ENCODE measurements around the gene SGCA.

The SGCA gene

GRCh38 chr17:50207315-50207714, 41.5 kb downstream of the SGCA start:
- Histone ChIP-seq H3K9me3 (ENCODE audit: control insufficient read depth, low read length) (no peaks in the 10 kb centered on the region), H3K27ac (ENCODE audit: low read depth, low read length, severe bottlenecking) (peak overlapping the region; percentile 100), H3K4me1 (ENCODE audit: control insufficient read depth, insufficient read depth, low read length, poor library complexity, severe bottlenecking) (peaks cover 88% of the 10 kb centered on the region), H3K4me3 (ENCODE audit: extremely low read depth, insufficient read depth, low read length, poor library complexity, severe bottlenecking) (no peak overlapping the region), H3K36me3 (ENCODE audit: control insufficient read depth, insufficient read depth, low read length) (no peaks in the 10 kb centered on the region)
- 67 to 68% methylated on average over 4 to 5 of the region's 5 CpGs for WGBS, 2 experiments (ENCODE audit: insufficient coverage in 2 of 2)

- Histone ChIP-seq H3K4me3 (ENCODE audit: extremely low read depth, insufficient read depth, low read length, poor library complexity, severe bottlenecking) (no peak overlapping the region), H3K4me1 (ENCODE audit: control insufficient read depth, insufficient read depth, low read length, poor library complexity, severe bottlenecking) (peaks cover 88% of the 10 kb centered on the region), H3K9me3 (ENCODE audit: control insufficient read depth, low read length) (no peaks in the 10 kb centered on the region), H3K27ac (ENCODE audit: low read depth, low read length, severe bottlenecking) (peak overlapping the region; percentile 100), H3K36me3 (ENCODE audit: control insufficient read depth, insufficient read depth, low read length) (no peaks in the 10 kb centered on the region)
- WGBS, 2 experiments (ENCODE audit: insufficient coverage in 2 of 2), result 83 to 90% methylated on average over 6 of the region's 8 CpGs
Observed at GRCh38 chr17:50207792-50208567, 42.2 kb downstream of the SGCA start.

- Histone ChIP-seq H3K27ac (ENCODE audit: low read depth, low read length, severe bottlenecking) (peak overlapping the region; percentile 100), H3K4me3 (ENCODE audit: extremely low read depth, insufficient read depth, low read length, poor library complexity, severe bottlenecking) (no peak overlapping the region), H3K9me3 (ENCODE audit: control insufficient read depth, low read length) (no peaks in the 10 kb centered on the region), H3K36me3 (ENCODE audit: control insufficient read depth, insufficient read depth, low read length) (no peaks in the 10 kb centered on the region), H3K4me1 (ENCODE audit: control insufficient read depth, insufficient read depth, low read length, poor library complexity, severe bottlenecking) (peaks cover 82% of the 10 kb centered on the region)
- WGBS, 2 experiments (ENCODE audit: insufficient coverage in 2 of 2), result 71 to 73% methylated on average over 3 of the region's 3 CpGs
Observed at GRCh38 chr17:50208611-50209061, 42.8 kb downstream of the SGCA start.

GRCh38 chr17:50209133-50209471, 43.3 kb downstream of the SGCA start:
- H3K4me3 ChIP-seq (ENCODE audit: extremely low read depth, insufficient read depth, low read length, poor library complexity, severe bottlenecking), result no peak overlapping the region
- no peaks in the 10 kb centered on the region for H3K36me3 ChIP-seq (ENCODE audit: control insufficient read depth, insufficient read depth, low read length)
- peak overlapping the region; percentile 100 for H3K27ac ChIP-seq (ENCODE audit: low read depth, low read length, severe bottlenecking)
- no peaks in the 10 kb centered on the region for H3K9me3 ChIP-seq (ENCODE audit: control insufficient read depth, low read length)
- WGBS, 2 experiments (ENCODE audit: insufficient coverage in 2 of 2), result 83 to 95% methylated on average over 4 to 5 of the region's 6 CpGs
- H3K4me1 ChIP-seq (ENCODE audit: control insufficient read depth, insufficient read depth, low read length, poor library complexity, severe bottlenecking), result peaks cover 77% of the 10 kb centered on the region

- H3K4me1 ChIP-seq (ENCODE audit: control insufficient read depth, insufficient read depth, low read length, poor library complexity, severe bottlenecking), result peaks cover 72% of the 10 kb centered on the region
- H3K4me3 ChIP-seq (ENCODE audit: extremely low read depth, insufficient read depth, low read length, poor library complexity, severe bottlenecking), result peak overlapping the region; percentile 2
- WGBS, 2 experiments (ENCODE audit: insufficient coverage in 2 of 2), result 30 to 44% methylated on average over 8 to 13 of the region's 16 CpGs
- no peaks in the 10 kb centered on the region for H3K36me3 ChIP-seq (ENCODE audit: control insufficient read depth, insufficient read depth, low read length)
- H3K9me3 ChIP-seq (ENCODE audit: control insufficient read depth, low read length), result no peaks in the 10 kb centered on the region
- H3K27ac ChIP-seq (ENCODE audit: low read depth, low read length, severe bottlenecking), result peak overlapping the region; percentile 100
Observed at GRCh38 chr17:50209472-50210239, 43.9 kb downstream of the SGCA start.

GRCh38 chr17:50210240-50211225, 44.7 kb downstream of the SGCA start:
- Histone ChIP-seq H3K4me3 (ENCODE audit: extremely low read depth, insufficient read depth, low read length, poor library complexity, severe bottlenecking) (peak overlapping the region; percentile 12), H3K27ac (ENCODE audit: low read depth, low read length, severe bottlenecking) (peak overlapping the region; percentile 100), H3K4me1 (ENCODE audit: control insufficient read depth, insufficient read depth, low read length, poor library complexity, severe bottlenecking) (peaks cover 64% of the 10 kb centered on the region), H3K36me3 (ENCODE audit: control insufficient read depth, insufficient read depth, low read length) (no peaks in the 10 kb centered on the region), H3K9me3 (ENCODE audit: control insufficient read depth, low read length) (no peaks in the 10 kb centered on the region)
- WGBS, 2 experiments (ENCODE audit: insufficient coverage in 2 of 2), result 7 to 10% methylated on average over 11 to 16 of the region's 26 CpGs

GRCh38 chr17:50211249-50212120, 45.7 kb downstream of the SGCA start:
- no peaks in the 10 kb centered on the region for H3K36me3 ChIP-seq (ENCODE audit: control insufficient read depth, insufficient read depth, low read length)
- peak overlapping the region; percentile 100 for H3K27ac ChIP-seq (ENCODE audit: low read depth, low read length, severe bottlenecking)
- H3K4me1 ChIP-seq (ENCODE audit: control insufficient read depth, insufficient read depth, low read length, poor library complexity, severe bottlenecking), result peaks cover 55% of the 10 kb centered on the region
- 66% methylated on average over 8 of the region's 9 CpGs for WGBS, 2 experiments (ENCODE audit: insufficient coverage in 2 of 2)
- no peak overlapping the region for H3K4me3 ChIP-seq (ENCODE audit: extremely low read depth, insufficient read depth, low read length, poor library complexity, severe bottlenecking)
- no peaks in the 10 kb centered on the region for H3K9me3 ChIP-seq (ENCODE audit: control insufficient read depth, low read length)

- H3K4me3 ChIP-seq (ENCODE audit: extremely low read depth, insufficient read depth, low read length, poor library complexity, severe bottlenecking), result no peak overlapping the region
- peak overlapping the region; percentile 100 for H3K27ac ChIP-seq (ENCODE audit: low read depth, low read length, severe bottlenecking)
Observed at GRCh38 chr17:50212121-50212843, 46.5 kb downstream of the SGCA start.

More at GRCh38 chr17:50212121-50212843, 46.5 kb downstream of the SGCA start:
- peaks cover 50% of the 10 kb centered on the region for H3K4me1 ChIP-seq (ENCODE audit: control insufficient read depth, insufficient read depth, low read length, poor library complexity, severe bottlenecking)
- no peaks in the 10 kb centered on the region for H3K36me3 ChIP-seq (ENCODE audit: control insufficient read depth, insufficient read depth, low read length)
- 76 to 85% methylated on average over 10 to 13 of the region's 15 CpGs for WGBS, 2 experiments (ENCODE audit: insufficient coverage in 2 of 2)
- no peaks in the 10 kb centered on the region for H3K9me3 ChIP-seq (ENCODE audit: control insufficient read depth, low read length)
